Femur (tissue), 1 donor: Measurements from ENCODE around the gene ITIH3.

Source experiments
- DNase-seq: peaks from one replicate; pipeline ENCODE4 v3.0.0-alpha.2; 2017

Gene ITIH3

GRCh38 chr3:52845157-52845556 lies 50.6 kb downstream of the ITIH3 start:
- peak; percentile 44 for DNase-seq

- DNase-seq: no peak
These were observed 51.3 kb downstream of the ITIH3 start for GRCh38 chr3:52845691-52846431.

- DNase-seq: no peak
These were observed 51.9 kb downstream of the ITIH3 start for GRCh38 chr3:52846432-52846965.

GRCh38 chr3:52847241-52847640 lies 52.6 kb downstream of the ITIH3 start:
- DNase-seq: no peak

- DNase-seq: no peak
These were observed 53.1 kb downstream of the ITIH3 start for GRCh38 chr3:52847726-52848125.

- no peak for DNase-seq
These were observed 54.0 kb downstream of the ITIH3 start for GRCh38 chr3:52848617-52849016.

GRCh38 chr3:52849656-52850055 lies 55.1 kb downstream of the ITIH3 start:
- no peak for DNase-seq

GRCh38 chr3:52851348-52851747 lies 56.8 kb downstream of the ITIH3 start:
- DNase-seq: no peak

- no peak for DNase-seq
These were observed 57.8 kb downstream of the ITIH3 start for GRCh38 chr3:52852419-52852818.

GRCh38 chr3:52854013-52854412 lies 59.4 kb downstream of the ITIH3 start:
- DNase-seq: no peak

GRCh38 chr3:52856666-52857065 lies 62.1 kb downstream of the ITIH3 start:
- DNase-seq: no peak

- DNase-seq: no peak
These were observed 62.5 kb downstream of the ITIH3 start for GRCh38 chr3:52857133-52857532.

GRCh38 chr3:52857864-52858263 lies 63.3 kb downstream of the ITIH3 start:
- DNase-seq: no peak
